Adrenal gland (tissue), 5 donors: ENCODE data around the gene RETREG1.

Experiments
- POLR2A ChIP-seq, 2 donors: fragments of 450-650 bp; IDR thresholded peaks; one replicate each; pipeline ENCODE4 v1.6.1; 2017; ENCODE audit warnings: antibody characterized with exemption in 2 of 2, mild to moderate bottlenecking in 2 of 2, moderate library complexity in 1 of 2
- TF ChIP-seq, protein P1 (sequence below), 6 experiments: fragments of 450-650 bp in 4 of 6; fragments of 200-600 bp in 2 of 6; sonication (generic) in 1 of 6; IDR thresholded peaks; 1 replicate in 5 of 6; 2 replicates in 1 of 6; pipeline versions ENCODE4 v1.5.1 to v1.8.0; 2016 to 2021; ENCODE audit warnings: antibody characterized with exemption in 6 of 6, mild to moderate bottlenecking in 2 of 6, moderate library complexity in 1 of 6
- donor health status: DM: no; HTN: no; CAD: no.

DNA sequence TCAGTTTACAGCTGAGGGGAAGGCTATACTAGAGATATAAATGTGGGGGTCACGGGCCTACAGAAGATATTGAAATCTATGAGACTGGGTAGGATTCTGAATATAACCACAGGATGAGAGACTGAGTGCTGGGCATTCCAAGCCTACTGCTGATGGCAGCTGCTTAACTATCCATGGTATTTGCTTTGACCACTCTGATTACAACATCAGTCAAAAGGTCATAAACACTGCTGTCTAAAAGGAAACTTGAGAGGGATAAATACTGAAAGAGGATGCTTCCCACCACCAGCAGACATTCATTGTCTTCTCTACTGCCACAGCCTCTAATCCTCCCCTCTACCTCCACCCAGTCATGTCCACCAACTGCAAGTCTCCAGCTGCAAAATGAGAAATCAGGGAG, 155.0 kb downstream of the RETREG1 start:
- TF ChIP-seq POLR2A (IDR thresholded peaks at IDR 0.05) = no peak
- TF ChIP-seq, protein P1, sequence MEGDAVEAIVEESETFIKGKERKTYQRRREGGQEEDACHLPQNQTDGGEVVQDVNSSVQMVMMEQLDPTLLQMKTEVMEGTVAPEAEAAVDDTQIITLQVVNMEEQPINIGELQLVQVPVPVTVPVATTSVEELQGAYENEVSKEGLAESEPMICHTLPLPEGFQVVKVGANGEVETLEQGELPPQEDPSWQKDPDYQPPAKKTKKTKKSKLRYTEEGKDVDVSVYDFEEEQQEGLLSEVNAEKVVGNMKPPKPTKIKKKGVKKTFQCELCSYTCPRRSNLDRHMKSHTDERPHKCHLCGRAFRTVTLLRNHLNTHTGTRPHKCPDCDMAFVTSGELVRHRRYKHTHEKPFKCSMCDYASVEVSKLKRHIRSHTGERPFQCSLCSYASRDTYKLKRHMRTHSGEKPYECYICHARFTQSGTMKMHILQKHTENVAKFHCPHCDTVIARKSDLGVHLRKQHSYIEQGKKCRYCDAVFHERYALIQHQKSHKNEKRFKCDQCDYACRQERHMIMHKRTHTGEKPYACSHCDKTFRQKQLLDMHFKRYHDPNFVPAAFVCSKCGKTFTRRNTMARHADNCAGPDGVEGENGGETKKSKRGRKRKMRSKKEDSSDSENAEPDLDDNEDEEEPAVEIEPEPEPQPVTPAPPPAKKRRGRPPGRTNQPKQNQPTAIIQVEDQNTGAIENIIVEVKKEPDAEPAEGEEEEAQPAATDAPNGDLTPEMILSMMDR (IDR thresholded peaks at IDR 0.05) = no peak
